GM21515 (cell line): Measurements from ENCODE around the gene TOP1.
"Not testable (repeated sequence)": the region's sequence is repeated elsewhere in the genome, so short reads cannot be mapped to it uniquely, and the experiment has no call there.

Experiments used
- ATAC-seq: cut with Tn5 transposase; IDR thresholded peaks from one replicate; pipeline ENCODE4 v1.9.1; 2021; ENCODE audit not compliant: unreplicated experiment

The TOP1 gene

DNA sequence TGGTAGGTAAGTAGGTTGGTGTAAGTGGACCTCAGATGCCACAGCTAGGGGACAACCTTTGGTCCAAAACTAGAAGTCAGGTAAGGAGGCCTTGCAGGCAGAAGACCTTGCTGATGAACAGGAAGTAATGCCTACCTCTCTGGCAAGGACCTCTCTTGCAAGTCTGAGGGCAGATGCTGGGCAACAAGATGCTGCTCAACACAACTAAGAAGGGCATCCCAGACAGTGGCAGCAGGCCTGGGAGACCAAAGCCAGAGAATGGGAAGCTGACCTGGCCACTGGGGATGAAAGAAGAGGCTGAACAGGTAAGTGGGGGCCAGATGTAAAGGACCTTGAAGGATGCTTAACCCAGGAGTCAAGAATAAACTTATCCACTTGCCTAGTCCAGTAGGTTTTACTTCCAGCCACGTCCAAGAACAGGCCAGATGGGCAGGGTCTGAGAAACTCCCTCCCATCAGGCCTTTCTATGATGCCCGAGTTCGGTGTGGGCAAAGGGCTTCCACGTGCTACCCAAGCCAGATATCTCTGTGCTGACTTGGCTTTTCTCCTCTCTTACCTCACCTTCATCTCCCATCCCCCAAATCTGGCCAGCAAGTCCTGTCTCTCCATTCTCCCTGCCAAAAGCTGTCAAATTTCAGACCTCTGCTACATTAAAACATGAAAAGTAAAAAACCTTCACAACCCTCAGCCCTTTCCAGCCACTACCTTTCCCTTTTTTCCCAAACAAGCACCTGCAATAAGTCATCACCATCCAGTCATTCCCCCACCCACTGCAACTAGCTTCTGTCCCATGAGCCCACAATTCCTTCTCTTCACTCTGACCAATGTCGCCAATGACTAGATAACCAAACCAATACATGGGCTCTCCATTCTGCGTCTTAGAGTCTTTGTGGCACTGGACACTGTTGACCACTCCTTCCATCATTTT is 97.2 kb downstream of the TOP1 start:
- no peak for ATAC-seq

- no peak for ATAC-seq
Measured at GRCh38 chr20:41126719-41127118, 98.1 kb downstream of the TOP1 start.

GRCh38 chr20:41128317-41128716 is 99.7 kb downstream of the TOP1 start:
- ATAC-seq, result not testable (repeated sequence)

DNA sequence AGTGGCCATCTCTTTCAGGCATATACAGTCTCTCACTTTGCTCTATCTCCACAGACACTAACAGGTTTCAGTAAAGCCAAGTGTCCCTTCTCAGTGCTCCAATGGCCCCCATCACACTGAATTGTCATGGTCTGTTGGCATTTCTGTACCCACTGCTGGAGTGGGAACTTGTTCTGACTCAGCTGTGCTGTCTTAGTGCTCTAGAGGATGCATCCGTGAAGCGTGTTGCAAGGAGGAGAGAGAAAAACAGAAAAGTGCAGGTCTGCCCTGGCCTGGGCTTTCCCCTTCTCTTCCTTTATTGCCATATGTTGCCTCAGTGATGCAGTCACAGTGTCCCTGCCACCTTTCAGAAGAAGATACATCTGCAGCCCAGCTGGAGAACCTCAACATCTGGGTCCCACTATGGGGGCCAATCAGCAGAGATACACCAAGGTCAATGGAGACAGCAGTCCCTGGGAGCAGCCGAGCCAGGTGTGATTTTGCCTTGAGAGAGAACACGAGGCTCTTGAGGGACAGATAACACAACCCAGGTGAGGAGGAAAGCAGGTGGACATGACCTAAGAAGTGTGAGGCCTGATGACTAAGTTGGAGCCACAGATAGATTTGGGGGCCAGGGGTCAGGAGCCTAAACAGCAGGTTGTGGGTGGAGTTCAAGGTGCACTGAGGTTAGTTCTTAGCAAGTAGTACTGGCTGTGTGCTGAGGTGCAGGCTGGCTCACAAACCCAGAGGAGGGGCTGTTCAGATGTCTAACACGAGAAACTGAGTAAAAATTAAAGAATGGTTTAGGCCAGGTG is 103.2 kb downstream of the TOP1 start:
- ATAC-seq, result no peak

- ATAC-seq, result not testable (repeated sequence)
Measured at GRCh38 chr20:41132388-41132775, 103.8 kb downstream of the TOP1 start.

DNA sequence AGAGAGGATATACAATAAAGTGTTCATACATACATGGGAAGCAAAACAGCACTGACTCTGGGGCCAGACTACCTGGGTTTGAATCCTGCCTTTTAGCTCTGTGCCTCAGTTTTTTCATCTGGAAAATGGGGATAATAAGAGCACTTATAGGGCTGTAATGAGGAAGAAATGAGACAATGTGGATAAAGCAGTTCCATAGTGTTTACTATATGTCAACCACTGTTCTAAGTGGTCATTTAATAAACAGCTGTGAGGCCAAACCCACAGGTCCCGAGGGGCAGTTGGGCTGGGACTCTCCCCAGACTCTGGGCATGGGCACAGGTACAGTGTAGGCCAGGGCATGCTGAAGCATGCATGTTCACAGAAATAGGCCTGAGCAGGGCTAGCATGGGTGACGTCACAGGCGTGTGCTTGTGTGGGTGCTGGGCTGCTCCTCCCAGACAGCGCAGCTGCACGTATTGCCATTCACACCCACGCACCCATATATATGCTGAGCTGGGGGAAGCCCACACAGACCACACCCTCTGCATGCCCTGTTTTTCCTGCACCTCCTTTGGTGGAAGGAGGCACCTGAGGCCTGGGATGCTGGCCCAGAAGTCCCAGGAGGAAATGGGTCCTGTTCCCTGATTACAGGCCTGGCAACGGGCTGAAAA is 105.2 kb downstream of the TOP1 start:
- ATAC-seq, result peak; percentile 33

GRCh38 chr20:41134362-41135186 is 106.0 kb downstream of the TOP1 start:
- ATAC-seq, result no peak

- no peak for ATAC-seq
Measured at GRCh38 chr20:41135187-41135887, 106.7 kb downstream of the TOP1 start.

DNA sequence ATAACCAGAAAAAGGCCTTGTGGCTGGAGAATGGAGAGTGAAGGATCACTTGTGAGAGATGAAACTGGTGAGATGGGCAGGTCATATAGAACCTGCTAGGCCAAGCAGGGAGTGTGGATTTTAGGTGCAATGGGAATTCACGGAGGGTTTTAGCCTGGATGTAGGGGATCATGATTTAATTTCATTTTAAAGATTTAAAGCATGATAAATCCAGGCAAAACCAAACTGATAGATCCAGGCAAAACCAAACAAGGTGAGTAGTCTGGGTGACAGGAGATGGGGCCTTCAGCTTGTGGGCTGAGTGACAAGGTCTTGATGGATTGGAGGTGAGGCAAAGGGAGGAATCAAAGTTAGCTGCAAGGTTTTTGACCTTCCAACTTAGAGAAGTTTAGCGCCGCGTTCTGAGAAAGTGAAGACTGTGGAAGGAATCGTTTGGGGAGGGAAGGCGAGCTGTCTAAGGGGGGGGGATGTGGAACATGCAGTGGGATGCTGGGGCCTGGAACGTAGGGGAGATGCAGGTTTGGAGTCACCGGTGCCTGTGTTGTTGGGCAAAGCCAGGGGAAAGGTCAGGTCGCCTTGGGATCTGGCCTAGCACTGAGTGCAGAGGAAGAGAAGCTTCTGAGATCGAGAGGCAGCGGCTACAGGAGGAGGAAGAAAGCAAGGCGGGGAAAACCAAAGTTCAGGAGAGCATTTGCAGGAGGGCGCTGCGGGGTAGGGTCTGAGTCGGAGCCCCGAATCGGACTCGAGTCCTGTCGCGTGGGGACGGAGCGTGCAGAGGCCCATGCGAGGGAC is 107.5 kb downstream of the TOP1 start:
- ATAC-seq, result peak; percentile 1

DNA sequence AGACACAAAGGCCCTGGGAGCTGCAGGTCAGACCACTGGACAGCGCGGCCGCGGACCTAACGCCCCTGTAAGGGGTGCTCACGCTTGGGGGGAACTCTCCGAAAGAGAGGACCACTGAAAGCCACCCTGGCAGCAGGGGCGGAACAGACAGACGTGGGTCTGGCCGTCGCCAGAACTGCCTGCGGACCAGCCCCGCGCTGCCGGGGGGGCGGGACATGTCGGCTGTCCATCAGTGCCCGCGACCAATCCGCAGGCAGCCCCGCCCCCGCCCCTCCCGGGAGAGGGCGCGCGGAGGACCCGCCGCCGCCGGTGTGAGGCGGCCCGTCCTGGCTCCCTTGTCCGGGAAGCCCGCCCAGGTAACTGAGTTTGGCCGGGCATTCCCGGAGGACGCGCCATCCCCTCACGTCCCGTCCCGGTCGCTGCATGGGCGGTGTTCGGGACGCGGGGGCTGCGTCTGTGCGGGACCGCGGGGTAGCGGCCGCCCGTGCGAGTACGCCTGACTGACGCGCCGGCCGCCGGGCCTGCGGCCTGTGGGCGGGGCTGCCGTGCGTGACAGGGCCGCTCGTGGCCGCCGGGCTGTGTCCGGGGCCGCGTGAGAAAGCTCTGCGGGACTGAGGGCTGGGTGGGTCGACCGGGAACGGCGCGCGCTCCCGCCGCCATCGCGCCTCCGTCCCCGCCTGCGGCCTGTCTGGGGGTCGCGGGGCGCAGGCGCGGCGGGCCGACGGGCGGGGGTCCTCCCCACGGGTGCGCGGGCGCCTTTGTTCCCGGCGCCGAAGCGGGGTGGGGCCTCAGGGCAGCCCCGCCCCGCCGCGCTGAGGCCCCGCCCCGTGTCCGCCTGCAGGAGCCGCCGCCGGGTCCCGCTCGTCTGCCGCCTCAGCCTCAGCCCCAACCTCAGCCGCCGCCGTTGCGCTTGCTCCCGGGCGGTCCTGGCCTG is 108.3 kb downstream of the TOP1 start, which contains the start of gene PLCG1:
Gene PLCG1 (plus strand): TSS at position 864 of the 934 bp plus-strand sequence. CDS start 99 bp downstream, outside the sequence.
- ATAC-seq, result peak; percentile 50

GRCh38 chr20:41137614-41138474 is 109.2 kb downstream of the TOP1 start:
- peak; percentile 14 for ATAC-seq

DNA sequence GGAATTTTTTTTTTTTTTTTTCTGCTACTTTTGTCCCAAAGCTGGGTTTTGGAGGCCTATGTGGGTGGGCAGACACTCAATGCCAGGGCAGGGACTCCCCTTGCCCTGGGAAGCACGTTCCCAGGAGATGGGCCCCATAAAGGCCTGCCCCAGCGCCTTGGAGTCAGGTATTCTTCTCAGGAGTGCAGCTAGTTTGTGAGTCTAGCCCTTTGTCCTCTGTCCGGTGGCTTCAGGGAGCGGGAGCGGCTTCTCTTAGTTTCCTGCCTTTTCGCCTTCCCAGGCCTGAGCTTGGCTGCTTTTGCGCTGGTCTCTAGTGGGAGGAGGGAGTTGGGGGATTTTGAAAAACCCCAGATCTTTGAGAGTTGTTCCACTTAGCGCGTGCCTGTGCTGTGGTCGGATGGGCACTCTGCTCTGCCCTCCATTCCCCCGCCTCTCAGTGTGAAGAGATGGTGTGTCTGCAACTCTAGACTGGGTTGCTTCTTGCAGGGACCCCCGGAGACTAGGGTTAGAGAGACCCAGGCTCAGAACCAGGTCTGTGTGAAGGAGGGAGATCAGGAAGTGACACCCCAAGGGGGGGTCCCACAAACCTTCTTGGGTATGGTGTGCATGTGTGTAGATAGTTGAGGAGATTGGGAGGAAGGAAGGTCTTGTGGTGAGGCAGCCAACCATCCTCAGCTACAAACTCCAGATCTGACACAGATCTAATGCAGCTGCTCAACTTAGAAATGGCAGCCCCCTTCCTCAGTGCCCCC is 110.0 kb downstream of the TOP1 start:
- no peak for ATAC-seq

DNA sequence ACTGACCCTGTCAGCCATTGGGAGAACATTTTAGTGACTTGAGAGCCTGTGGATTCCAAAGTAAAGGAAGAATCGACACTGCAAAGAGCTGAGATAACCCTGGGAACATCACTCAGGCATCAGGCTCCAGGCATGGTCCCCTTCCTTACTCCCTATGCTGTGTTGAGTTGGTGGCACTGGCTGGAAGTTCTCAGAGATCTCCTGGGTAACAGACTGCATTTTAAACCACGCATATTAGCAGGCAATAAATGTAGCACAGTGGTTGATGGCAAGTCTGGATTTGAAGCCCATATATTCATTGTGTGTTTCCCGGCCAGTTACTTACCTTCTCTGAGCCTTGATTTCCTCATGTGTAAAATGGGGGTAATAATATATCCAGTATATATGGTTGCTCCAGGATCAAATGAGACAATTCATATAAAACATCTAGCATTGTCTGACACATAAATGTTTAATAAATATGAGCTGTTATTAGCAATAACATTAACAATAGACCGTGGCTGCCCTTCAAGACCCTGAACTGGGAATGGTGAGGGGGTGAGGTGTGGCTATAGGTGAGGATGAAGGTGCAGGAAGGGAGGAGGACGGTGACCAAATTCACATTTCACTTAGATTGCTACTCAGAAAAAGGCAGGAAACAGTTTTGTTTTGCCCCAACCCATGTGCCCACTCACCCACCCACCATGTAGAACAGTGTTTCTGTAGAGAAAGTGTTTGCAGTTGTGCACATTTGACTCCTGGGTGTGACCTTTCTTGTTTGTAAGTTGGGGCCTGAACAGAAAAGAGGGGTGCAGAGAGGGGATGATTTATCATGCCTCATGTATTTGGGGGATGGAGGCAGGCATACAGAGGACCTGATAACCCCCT is 110.8 kb downstream of the TOP1 start:
- no peak for ATAC-seq

DNA sequence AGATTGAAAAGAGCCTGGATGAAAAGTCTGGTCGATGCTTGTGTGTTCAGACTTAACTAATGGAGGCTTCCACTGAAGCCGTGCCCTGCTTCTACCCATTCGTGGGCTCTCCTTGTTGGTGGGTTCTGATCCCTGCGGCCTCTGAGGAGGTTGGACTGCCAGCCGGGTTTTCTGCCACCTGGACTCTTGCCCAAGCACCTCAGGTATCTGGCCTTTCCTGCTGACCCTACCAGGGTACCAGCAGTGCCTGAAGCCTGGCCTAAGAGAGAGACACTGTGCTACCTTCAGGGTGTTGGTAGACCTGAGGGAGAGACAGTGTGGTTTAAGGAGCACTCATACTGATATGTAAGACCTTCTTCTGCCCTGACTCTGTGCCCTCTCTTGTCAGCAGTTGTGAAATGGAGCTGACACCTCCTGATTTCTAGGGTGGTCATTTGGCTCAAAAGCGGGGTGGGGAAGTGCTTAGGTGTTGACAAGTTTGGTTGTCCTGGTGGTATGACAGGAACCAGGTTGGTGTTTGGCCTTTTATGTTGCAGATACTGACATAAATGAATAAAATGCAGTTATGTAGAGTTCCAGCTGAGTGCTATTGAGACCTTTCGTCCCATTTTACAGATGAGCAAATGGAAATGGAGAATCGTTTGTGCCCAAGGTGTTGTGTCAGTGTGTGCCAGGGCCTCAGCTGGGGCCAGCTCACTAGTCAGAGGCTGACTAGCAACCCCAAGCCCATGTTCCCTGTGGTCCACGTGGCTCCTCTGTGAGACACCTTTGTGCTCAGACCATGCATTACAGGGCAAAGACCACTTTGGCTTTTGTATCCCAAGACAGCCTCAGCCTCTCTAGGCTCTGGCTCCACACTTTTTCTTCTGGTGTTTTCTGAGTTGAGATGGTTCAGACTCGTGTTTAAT is 111.9 kb downstream of the TOP1 start:
- no peak for ATAC-seq
